HEK293 (cell line): ENCODE results near the gene GLMP.

Experiments
- CTCF ChIA-PET: fragments of 350-600 bp; formaldehyde crosslinking; extraction: SDS; loops from one replicate; lab custom pipeline; 2021; ENCODE audit warnings: antibody characterized with exemption; lab: Yijun Ruan, JAX
- POLR2A ChIA-PET: fragments of 300-600 bp; formaldehyde crosslinking; extraction: SDS; loops from one replicate; lab custom pipeline; 2020; ENCODE audit warnings: antibody characterized with exemption, inconsistent platforms; lab: Yijun Ruan, JAX
- H3K27ac ChIP-seq: fragments of 200-500 bp; sonication (Bioruptor generic); 2 replicates; pipeline ENCODE4 v1.5.1; 2014; ENCODE audit warnings: low read depth, low read length, control low read depth, inconsistent platforms; ENCODE audit errors: extremely low read depth
- H3K36me3 ChIP-seq, 2 experiments: fragments of 200-500 bp in 1 of 2; sonication (Bioruptor generic) in 1 of 2; 1 replicate in 1 of 2; 2 replicates in 1 of 2; pipeline ENCODE4 v1.5.1; 2014 to 2017; ENCODE audit warnings: inconsistent platforms in 2 of 2, low read length in 2 of 2; ENCODE audit not compliant: control insufficient read depth in 2 of 2, insufficient read depth in 1 of 2
- H3K4me1 ChIP-seq: fragments of 200-500 bp; sonication (Bioruptor generic); 2 replicates; pipeline ENCODE4 v1.5.1; 2014; ENCODE audit warnings: mild to moderate bottlenecking, low read length, inconsistent platforms; ENCODE audit not compliant: control insufficient read depth, insufficient read depth
- H3K4me3 ChIP-seq: 2 replicates; pipeline ENCODE4 v1.5.1; 2011; ENCODE audit warnings: low read depth, mild to moderate bottlenecking, control low read depth, low read length, moderate library complexity
- H3K9me3 ChIP-seq: fragments of 200-500 bp; sonication (Bioruptor generic); 2 replicates; pipeline ENCODE4 v1.5.1; 2014; ENCODE audit warnings: low read depth, low read length, inconsistent platforms; ENCODE audit not compliant: control insufficient read depth, insufficient read depth
- EGR2 ChIP-seq: fragments of 450-650 bp; formaldehyde crosslinking; IDR thresholded peaks from 2 replicates; pipeline ENCODE4 v1.5.1; 2016; ENCODE audit warnings: low read depth, missing biosample characterization, missing genetic modification characterization
- GLI2 ChIP-seq: fragments of 450-650 bp; formaldehyde crosslinking; IDR thresholded peaks from 2 replicates; pipeline ENCODE4; 2017; ENCODE audit warnings: missing biosample characterization, missing genetic modification characterization, low read depth, borderline replicate concordance
- GLIS1 ChIP-seq: fragments of 450-650 bp; formaldehyde crosslinking; IDR thresholded peaks from 2 replicates; pipeline ENCODE4 v1.5.1; 2016; ENCODE audit warnings: missing biosample characterization, missing genetic modification characterization
- GLIS2 ChIP-seq: fragments of 450-650 bp; formaldehyde crosslinking; IDR thresholded peaks from 2 replicates; pipeline ENCODE4 v1.5.1; 2016; ENCODE audit warnings: missing biosample characterization, missing genetic modification characterization
- HOXD13 ChIP-seq: sonication (generic); formaldehyde crosslinking; IDR thresholded peaks from 2 replicates; pipeline ENCODE4 v1.8.0; 2022; ENCODE audit warnings: missing genetic modification reagents, borderline replicate concordance
- KLF1 ChIP-seq: fragments of 450-650 bp; formaldehyde crosslinking; IDR thresholded peaks from 2 replicates; pipeline ENCODE4 v1.5.1; 2016; ENCODE audit warnings: missing biosample characterization, missing genetic modification characterization
- KLF7 ChIP-seq: fragments of 450-650 bp; formaldehyde crosslinking; IDR thresholded peaks from 2 replicates; pipeline ENCODE4 v1.5.1; 2016; ENCODE audit warnings: missing biosample characterization, missing genetic modification characterization, borderline replicate concordance
- KLF9 ChIP-seq: fragments of 450-650 bp; formaldehyde crosslinking; IDR thresholded peaks from 2 replicates; pipeline ENCODE4 v1.5.1; 2016; ENCODE audit warnings: missing biosample characterization, missing genetic modification characterization, low read depth
- MEIS1 ChIP-seq: sonication (generic); formaldehyde crosslinking; IDR thresholded peaks from 2 replicates; pipeline ENCODE4 v1.8.1; 2022; ENCODE audit warnings: missing genetic modification reagents, mild to moderate bottlenecking, borderline replicate concordance
- OSR2 ChIP-seq: fragments of 450-650 bp; formaldehyde crosslinking; IDR thresholded peaks from 2 replicates; pipeline ENCODE4 v1.5.1; 2016; ENCODE audit warnings: missing biosample characterization, missing genetic modification characterization
- ZBTB10 ChIP-seq: fragments of 450-650 bp; formaldehyde crosslinking; IDR thresholded peaks from 2 replicates; pipeline ENCODE4 v1.5.1; 2016; ENCODE audit warnings: missing biosample characterization, missing genetic modification characterization
- ZBTB17 ChIP-seq: fragments of 450-650 bp; formaldehyde crosslinking; IDR thresholded peaks from 2 replicates; pipeline ENCODE4 v1.5.1; 2016; ENCODE audit warnings: missing biosample characterization, missing genetic modification characterization
- ZBTB20 ChIP-seq: fragments of 450-650 bp; formaldehyde crosslinking; IDR thresholded peaks from 2 replicates; pipeline ENCODE4 v1.5.1; 2016; ENCODE audit warnings: missing biosample characterization, missing genetic modification characterization
- ZEB2 ChIP-seq: fragments of 450-650 bp; formaldehyde crosslinking; IDR thresholded peaks from 2 replicates; pipeline ENCODE4 v1.5.1; 2016; ENCODE audit warnings: missing biosample characterization, missing genetic modification characterization
- ZFHX2 ChIP-seq: fragments of 450-650 bp; formaldehyde crosslinking; conservative IDR thresholded peaks from 2 replicates; pipeline ENCODE4 v1.5.1; 2016; ENCODE audit warnings: missing biosample characterization, missing genetic modification characterization
- ZNF121 ChIP-seq: fragments of 450-650 bp; formaldehyde crosslinking; IDR thresholded peaks from 2 replicates; pipeline ENCODE4 v1.5.1; 2016; ENCODE audit warnings: missing biosample characterization, missing genetic modification characterization
- ZNF184 ChIP-seq: fragments of 450-650 bp; IDR thresholded peaks from 2 replicates; pipeline ENCODE4 v1.5.1; 2018; ENCODE audit warnings: missing biosample characterization, mild to moderate bottlenecking, missing genetic modification characterization
- ZNF571 ChIP-seq: fragments of 450-650 bp; formaldehyde crosslinking; IDR thresholded peaks from 2 replicates; pipeline ENCODE4 v1.5.0; 2017; ENCODE audit warnings: missing biosample characterization, missing genetic modification characterization
- ZNF600 ChIP-seq: fragments of 450-650 bp; formaldehyde crosslinking; IDR thresholded peaks from 2 replicates; pipeline ENCODE4 v1.5.1; 2016; ENCODE audit warnings: missing biosample characterization, missing genetic modification characterization
- ZSCAN16 ChIP-seq: fragments of 450-650 bp; formaldehyde crosslinking; IDR thresholded peaks from 2 replicates; pipeline ENCODE4 v1.5.1; 2016; ENCODE audit warnings: missing biosample characterization, missing genetic modification characterization
- TF ChIP-seq, protein P1 (sequence below): fragments of 450-650 bp; formaldehyde crosslinking; IDR thresholded peaks from 2 replicates; pipeline ENCODE4 v1.5.1; 2016; ENCODE audit warnings: missing biosample characterization, missing genetic modification characterization
- TF ChIP-seq, protein P2 (sequence below): fragments of 450-650 bp; formaldehyde crosslinking; IDR thresholded peaks from 2 replicates; pipeline ENCODE4 v1.5.1; 2016; ENCODE audit warnings: missing biosample characterization, missing genetic modification characterization

GLMP gene

GRCh38 chr1:156247460-156248322 is 47.8 kb downstream of the GLMP start, which contains the start of gene PAQR6:
Gene PAQR6 (minus strand): TSS chr1:156248056. CDS start chr1:156246731, 1,325 bp downstream.
- H3K4me1 ChIP-seq, result no peaks in the 10 kb centered on the region
- H3K4me3 ChIP-seq, result no peak within 1 kb of the TSS
- peaks cover 0 to 47% of the 10 kb centered on the region in 2 experiments; a peak in 1 of 3 replicates for H3K36me3 ChIP-seq
- ChIA-PET POLR2A (interaction anchor here (0.6 to 1.8 kb wide), 3 partner anchors 12 to 34 kb away, joined by 3 to 5 read pairs (median 5); partner anchors contain the start of gene PMF1), CTCF (interaction anchor here (0.5 to 0.9 kb wide), 4 partner anchors 23 to 151 kb away, joined by 3 to 4 read pairs (median 3); partner anchors contain the start of gene SMG5)
- no peaks in the 10 kb centered on the region for H3K9me3 ChIP-seq
- H3K27ac ChIP-seq, result no peak within 1 kb of the TSS
- TF ChIP-seq ZBTB10 (tag by site-specific recombination) (no peak), MEIS1 (CRISPR knock-in tag) (no peak), ZBTB17 (tag by site-specific recombination) (0 out of 2 replicates have a peak, but pooled peaks have one; percentile 10), ZBTB20 (tag by site-specific recombination) (no peak), ZNF600 (peak; percentile 95), OSR2 (tag by site-specific recombination) (no peak), ZNF571 (no peak), HOXD13 (CRISPR knock-in tag) (no peak), GLIS2 (tag by site-specific recombination) (peak; percentile 46)
- TF ChIP-seq, all 188 proteins: peak for 3

DNA sequence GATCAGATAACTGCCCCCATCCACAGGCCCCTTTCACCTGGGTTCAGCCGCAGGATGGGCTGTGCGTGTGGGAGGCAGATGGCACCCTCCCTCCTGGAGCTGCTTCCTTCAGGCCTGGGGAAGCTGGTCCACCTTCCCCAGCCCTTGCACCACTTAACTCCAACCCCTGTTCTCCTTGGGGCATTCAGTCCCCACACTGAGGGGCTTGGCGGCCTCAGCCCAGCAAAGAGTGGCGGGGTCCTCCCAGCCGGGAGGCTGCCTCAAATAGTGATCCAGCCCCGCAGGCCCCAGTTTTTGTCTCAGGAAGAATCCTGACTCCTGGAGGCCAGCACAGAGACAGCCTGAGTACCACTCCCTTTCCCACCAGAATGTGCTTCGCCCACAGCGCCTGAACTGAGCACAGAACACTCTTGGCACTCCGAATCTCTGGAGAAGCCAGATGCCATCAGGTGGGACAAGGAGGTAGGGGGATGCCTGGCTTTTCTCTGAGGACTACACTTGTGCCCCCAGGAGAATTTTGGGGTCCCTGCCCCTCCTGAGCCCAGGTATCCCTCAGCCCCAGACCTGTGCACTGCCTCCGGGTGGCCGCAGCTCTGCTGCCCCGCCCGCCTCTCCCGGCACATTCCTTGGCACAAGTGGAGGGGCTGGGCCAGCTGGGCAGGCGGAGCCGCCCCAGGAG is 48.6 kb downstream of the GLMP start:
- no peak overlapping the region for H3K4me3 ChIP-seq
- ChIA-PET CTCF (interaction anchor here (0.6 kb wide), 1 partner anchor 36 kb away, joined by 4 read pairs; the partner anchor contains the start of gene SMG5), POLR2A (interaction anchor here (0.8 kb wide), 1 partner anchor 34 kb away, joined by 5 read pairs; the partner anchor contains the start of gene PMF1)
- no peak overlapping the region for H3K27ac ChIP-seq
- no peak for TF ChIP-seq ZNF121 (tag by site-specific recombination)
- peak; percentile 26; the same call in 1 of the 2 replicates for TF ChIP-seq ZEB2
- peak; percentile 28; the same call in 1 of the 2 replicates for TF ChIP-seq KLF9
- TF ChIP-seq KLF1, result peak; percentile 79
- no peak for TF ChIP-seq GLI2
- no peak for TF ChIP-seq ZSCAN16 (tag by site-specific recombination)
- TF ChIP-seq GLIS1 (tag by site-specific recombination), result peak; percentile 20
- 0 out of 2 replicates have a peak, but pooled peaks have one; percentile 23 for TF ChIP-seq EGR2 (tag by site-specific recombination)
- TF ChIP-seq, protein P1, sequence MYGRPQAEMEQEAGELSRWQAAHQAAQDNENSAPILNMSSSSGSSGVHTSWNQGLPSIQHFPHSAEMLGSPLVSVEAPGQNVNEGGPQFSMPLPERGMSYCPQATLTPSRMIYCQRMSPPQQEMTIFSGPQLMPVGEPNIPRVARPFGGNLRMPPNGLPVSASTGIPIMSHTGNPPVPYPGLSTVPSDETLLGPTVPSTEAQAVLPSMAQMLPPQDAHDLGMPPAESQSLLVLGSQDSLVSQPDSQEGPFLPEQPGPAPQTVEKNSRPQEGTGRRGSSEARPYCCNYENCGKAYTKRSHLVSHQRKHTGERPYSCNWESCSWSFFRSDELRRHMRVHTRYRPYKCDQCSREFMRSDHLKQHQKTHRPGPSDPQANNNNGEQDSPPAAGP (tag by site-specific recombination), result 0 out of 2 replicates have a peak, but pooled peaks have one; percentile 1
- TF ChIP-seq ZBTB17 (tag by site-specific recombination), result peak; percentile 25; the same call in 1 of the 2 replicates
- TF ChIP-seq KLF7 (tag by site-specific recombination), result 0 out of 2 replicates have a peak, but pooled peaks have one; percentile 56
- TF ChIP-seq ZNF184 (tag by site-specific recombination), result no peak
- peak; percentile 86 for TF ChIP-seq ZNF600
- TF ChIP-seq ZFHX2 (tag by site-specific recombination), result peak; percentile 52
- TF ChIP-seq, protein P2, sequence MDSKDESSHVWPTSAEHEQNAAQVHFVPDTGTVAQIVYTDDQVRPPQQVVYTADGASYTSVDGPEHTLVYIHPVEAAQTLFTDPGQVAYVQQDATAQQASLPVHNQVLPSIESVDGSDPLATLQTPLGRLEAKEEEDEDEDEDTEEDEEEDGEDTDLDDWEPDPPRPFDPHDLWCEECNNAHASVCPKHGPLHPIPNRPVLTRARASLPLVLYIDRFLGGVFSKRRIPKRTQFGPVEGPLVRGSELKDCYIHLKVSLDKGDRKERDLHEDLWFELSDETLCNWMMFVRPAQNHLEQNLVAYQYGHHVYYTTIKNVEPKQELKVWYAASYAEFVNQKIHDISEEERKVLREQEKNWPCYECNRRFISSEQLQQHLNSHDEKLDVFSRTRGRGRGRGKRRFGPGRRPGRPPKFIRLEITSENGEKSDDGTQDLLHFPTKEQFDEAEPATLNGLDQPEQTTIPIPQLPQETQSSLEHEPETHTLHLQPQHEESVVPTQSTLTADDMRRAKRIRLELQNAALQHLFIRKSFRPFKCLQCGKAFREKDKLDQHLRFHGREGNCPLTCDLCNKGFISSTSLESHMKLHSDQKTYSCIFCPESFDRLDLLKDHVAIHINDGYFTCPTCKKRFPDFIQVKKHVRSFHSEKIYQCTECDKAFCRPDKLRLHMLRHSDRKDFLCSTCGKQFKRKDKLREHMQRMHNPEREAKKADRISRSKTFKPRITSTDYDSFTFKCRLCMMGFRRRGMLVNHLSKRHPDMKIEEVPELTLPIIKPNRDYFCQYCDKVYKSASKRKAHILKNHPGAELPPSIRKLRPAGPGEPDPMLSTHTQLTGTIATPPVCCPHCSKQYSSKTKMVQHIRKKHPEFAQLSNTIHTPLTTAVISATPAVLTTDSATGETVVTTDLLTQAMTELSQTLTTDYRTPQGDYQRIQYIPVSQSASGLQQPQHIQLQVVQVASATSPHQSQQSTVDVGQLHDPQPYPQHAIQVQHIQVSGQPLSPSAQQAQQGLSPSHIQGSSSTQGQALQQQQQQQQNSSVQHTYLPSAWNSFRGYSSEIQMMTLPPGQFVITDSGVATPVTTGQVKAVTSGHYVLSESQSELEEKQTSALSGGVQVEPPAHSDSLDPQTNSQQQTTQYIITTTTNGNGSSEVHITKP (tag by site-specific recombination), result 0 out of 2 replicates have a peak, but pooled peaks have one; percentile 10
- no peaks in the 10 kb centered on the region for H3K4me1 ChIP-seq
- peaks cover 0 to 39% of the 10 kb centered on the region in 2 experiments; a peak in 1 of 3 replicates for H3K36me3 ChIP-seq
- no peaks in the 10 kb centered on the region for H3K9me3 ChIP-seq
